GM19099 (cell line): ENCODE measurements around the gene MIPOL1.

ENCODE experiments used
- POLR2A ChIP-seq: IDR thresholded peaks from 3 replicates; pipeline ENCODE4 v1.6.1; 2011; ENCODE audit warnings: low read depth; ENCODE audit not compliant: insufficient read length; ENCODE audit errors: extremely low read depth

The MIPOL1 gene

DNA sequence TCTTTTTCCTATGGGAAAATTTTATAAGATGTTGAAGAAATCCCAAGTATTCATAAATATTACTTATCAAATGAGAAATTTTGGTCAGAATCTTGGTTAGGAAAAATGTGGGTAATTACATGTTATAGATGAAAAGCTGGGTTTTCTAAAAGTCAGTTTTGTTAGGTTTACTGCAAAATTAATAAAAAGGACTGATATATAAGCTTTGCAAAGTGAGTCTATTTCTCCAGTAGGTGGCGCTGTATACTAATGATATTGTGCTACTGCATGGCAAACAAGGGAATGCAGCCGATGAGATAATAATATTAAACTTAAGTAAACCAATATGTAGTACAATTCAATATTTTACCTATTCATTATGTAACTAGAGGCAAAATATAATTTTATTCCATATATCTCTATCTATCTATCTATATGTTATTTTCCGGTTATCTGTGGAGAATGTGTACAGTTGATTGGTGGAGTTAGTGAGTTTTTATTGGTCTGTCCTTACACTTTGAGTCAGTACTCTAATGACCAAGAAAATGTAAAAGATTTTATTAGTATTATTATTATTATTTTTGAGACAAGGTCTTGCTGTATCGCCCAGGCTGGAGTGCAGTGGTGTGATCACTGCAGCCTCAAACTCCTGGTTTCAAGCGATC is 32.9 kb downstream of the MIPOL1 start:
- no peak for TF ChIP-seq POLR2A

DNA sequence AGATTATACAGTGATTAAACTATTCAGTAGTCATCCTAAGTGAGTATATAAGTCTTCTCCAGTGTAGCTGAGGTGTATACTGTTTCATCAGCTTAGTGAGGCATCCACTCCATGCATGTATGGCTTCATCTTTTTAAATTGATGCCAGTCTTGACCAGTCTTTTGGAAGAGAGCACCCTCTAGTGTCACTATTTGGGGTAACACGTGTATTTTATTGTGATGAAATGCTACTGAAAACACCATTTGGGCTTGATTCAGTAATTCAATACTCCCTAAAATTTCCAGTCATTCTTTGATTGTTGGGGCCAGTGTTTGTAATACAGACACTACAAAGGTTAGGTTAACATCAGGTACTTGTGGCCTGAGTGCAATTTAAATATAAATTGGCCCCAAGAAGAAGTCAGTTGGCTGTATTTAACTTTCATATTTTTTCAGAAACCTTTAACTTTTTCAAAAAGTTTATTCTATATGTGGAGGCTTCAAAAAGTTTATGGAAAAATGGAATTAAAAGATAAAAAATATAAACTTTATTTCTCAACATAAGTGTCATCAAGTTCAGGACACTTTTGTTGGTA is 35.3 kb downstream of the MIPOL1 start:
- TF ChIP-seq POLR2A = no peak

DNA sequence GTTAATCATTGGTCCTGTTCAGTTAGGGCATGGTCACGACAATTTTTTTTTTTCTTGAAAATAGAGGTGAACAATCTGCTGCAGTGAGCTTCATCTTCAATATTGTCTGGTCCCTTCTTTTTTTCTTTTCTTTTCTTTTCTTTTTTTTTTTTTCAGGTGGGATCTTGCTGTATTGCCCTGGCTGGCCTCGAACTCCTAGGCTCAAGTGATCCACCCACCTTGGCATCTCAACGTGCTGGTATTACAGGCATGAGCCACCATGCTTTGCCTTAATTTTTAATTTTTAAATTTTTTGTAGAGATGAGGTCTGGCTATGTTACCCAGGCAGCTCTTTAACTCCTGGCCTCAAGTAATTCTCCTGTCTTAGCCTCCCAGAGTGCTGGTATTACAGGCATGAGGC is 36.5 kb downstream of the MIPOL1 start:
- no peak for TF ChIP-seq POLR2A

DNA sequence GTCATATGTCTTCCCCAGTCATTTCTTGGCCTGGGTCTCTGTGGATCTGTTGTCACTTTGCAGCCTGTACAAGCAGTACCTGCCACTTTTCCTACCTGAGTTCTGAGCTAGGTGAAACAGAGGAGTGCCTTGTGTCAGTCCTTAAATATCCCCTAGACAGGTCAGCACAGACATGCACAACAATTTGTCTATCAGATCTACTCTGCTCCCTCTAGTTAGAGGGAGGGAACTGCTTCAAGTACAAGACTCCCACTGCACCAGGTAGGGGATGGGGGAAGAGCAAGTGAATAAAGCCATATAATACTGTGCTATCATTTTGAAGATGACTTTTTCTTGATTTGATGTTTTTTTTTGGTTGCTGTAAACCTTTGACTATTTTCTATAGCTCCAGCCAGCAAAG is 39.4 kb downstream of the MIPOL1 start:
- no peak for TF ChIP-seq POLR2A

DNA sequence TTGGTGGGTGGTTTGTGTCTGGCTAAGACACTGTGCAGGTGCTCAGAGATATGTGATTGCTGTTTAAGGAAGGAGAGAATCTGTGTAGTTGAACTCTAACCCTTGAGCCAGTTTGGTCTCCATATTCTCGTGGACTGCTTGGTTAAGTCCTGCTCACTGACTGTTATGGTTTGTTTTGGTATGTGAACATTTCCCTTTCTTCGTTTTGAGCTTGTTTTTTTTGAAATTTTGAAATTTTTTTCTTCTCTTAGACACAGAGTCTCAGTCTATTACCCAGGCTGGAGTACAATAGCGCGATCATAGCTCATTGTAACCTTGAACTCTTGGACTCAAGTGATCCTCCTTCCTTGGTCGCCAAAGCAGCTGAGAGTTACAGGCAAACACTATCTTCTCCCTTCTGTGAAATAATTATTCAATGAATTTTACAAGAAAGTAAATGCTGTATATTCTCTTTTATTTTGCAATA is 40.0 kb downstream of the MIPOL1 start:
- no peak for TF ChIP-seq POLR2A

DNA sequence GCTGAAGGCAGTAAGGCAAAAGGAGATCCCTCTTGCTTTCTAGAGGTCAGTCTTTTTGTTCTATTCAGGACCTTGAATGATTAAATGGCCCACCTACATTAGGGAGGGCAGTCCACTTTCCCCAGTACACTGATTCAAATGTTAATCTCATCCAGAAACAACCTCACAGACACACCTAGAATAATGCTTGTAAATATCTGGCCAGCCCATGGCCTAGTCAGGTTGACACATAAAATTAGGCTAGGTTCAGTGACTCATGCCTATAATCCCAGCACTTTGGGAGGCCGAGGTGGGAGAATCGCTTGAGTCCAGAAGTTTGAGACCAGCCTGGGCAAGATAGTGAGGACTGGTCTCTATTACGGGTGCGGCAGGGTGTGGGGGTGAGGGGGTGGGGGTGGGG is 43.5 kb downstream of the MIPOL1 start:
- no peak for TF ChIP-seq POLR2A

DNA sequence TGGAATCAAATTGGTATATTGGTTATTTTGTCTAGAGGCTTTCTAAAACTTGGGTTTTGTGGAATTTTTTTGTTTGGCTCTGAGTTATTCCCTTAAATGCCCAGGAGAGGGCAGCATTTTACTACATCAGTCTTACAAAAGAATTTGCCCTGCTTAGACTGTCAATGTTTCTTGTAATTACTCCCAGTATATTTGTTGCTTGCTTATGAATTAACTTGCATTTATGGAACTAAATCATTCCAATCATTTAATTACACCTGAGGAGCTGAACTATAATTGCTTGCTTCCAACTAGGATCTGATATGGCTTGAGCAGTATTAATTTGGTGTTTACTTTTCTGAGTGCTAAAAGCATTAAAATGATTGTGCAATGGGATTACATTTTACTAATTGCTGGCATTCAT is 48.7 kb downstream of the MIPOL1 start:
- TF ChIP-seq POLR2A = no peak

GRCh38 chr14:37247791-37248461 is 50.2 kb downstream of the MIPOL1 start:
- TF ChIP-seq POLR2A = no peak

GRCh38 chr14:37251775-37252174 is 54.0 kb downstream of the MIPOL1 start:
- TF ChIP-seq POLR2A = no peak

GRCh38 chr14:37252434-37252833 is 54.7 kb downstream of the MIPOL1 start:
- TF ChIP-seq POLR2A = no peak

GRCh38 chr14:37253905-37254304 is 56.2 kb downstream of the MIPOL1 start:
- no peak for TF ChIP-seq POLR2A

GRCh38 chr14:37254411-37254947 is 56.7 kb downstream of the MIPOL1 start:
- no peak for TF ChIP-seq POLR2A

GRCh38 chr14:37257501-37258070 is 59.8 kb downstream of the MIPOL1 start:
- no peak for TF ChIP-seq POLR2A

DNA sequence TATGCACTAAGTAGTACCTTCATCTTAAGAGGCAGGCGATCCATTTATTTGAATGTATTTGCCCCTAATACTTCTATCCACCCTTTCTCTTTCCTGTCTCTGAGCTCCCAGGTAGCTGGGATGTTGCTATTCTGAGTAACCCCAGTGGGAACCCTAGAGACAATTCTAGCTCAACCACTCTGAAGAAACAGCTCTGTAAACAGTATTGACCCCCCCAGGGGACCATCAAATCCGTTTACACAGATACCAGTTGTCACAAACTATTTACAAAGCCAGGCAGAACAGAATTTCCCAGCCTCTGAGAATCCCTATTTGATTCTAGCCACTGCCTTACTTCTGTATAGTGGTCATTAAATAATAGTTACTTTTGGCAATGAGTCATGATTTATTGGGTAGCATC is 64.9 kb downstream of the MIPOL1 start:
- TF ChIP-seq POLR2A = no peak

- TF ChIP-seq POLR2A = no peak
These were observed 66.0 kb downstream of the MIPOL1 start for GRCh38 chr14:37263656-37264236.
